NB4 (cell line): ENCODE data around the gene TRAPPC12.
"Not testable (repeated sequence)": the region's sequence is repeated elsewhere in the genome, so short reads cannot be mapped to it uniquely, and the experiment has no call there.

Experiments used
- DNase-seq: peaks from one replicate; pipeline ENCODE4 v3.0.0; 2010; ENCODE audit warnings: low read depth
- H3K4me3 ChIP-seq: one replicate; pipeline ENCODE4 v1.5.1; 2011; ENCODE audit warnings: mild to moderate bottlenecking, low read depth, low read length, moderate library complexity
- MYC ChIP-seq: IDR thresholded peaks from 2 replicates; pipeline ENCODE4 v1.6.1; 2011; ENCODE audit warnings: low read depth, low read length
- POLR2A ChIP-seq: IDR thresholded peaks from 2 replicates; pipeline ENCODE4 v1.6.1; 2011; ENCODE audit warnings: mild to moderate bottlenecking; ENCODE audit not compliant: insufficient read length; ENCODE audit errors: extremely low read depth
- TF ChIP-seq, protein P1 (sequence below): IDR thresholded peaks from 2 replicates; pipeline ENCODE4 v1.6.1; 2011; ENCODE audit warnings: low read depth, low read length
- TF ChIP-seq, protein P2 (sequence below): IDR thresholded peaks from one replicate; pipeline ENCODE4 v1.5.1; 2012; ENCODE audit warnings: low read depth, low read length

The TRAPPC12 gene

GRCh38 chr2:3446381-3446780, 66.9 kb downstream of the TRAPPC12 start:
- DNase-seq = no peak
- H3K4me3 ChIP-seq = no peak overlapping the region
- TF ChIP-seq, protein P1, sequence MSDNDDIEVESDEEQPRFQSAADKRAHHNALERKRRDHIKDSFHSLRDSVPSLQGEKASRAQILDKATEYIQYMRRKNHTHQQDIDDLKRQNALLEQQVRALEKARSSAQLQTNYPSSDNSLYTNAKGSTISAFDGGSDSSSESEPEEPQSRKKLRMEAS = no peak
- TF ChIP-seq, protein P2, sequence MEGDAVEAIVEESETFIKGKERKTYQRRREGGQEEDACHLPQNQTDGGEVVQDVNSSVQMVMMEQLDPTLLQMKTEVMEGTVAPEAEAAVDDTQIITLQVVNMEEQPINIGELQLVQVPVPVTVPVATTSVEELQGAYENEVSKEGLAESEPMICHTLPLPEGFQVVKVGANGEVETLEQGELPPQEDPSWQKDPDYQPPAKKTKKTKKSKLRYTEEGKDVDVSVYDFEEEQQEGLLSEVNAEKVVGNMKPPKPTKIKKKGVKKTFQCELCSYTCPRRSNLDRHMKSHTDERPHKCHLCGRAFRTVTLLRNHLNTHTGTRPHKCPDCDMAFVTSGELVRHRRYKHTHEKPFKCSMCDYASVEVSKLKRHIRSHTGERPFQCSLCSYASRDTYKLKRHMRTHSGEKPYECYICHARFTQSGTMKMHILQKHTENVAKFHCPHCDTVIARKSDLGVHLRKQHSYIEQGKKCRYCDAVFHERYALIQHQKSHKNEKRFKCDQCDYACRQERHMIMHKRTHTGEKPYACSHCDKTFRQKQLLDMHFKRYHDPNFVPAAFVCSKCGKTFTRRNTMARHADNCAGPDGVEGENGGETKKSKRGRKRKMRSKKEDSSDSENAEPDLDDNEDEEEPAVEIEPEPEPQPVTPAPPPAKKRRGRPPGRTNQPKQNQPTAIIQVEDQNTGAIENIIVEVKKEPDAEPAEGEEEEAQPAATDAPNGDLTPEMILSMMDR = no peak
- TF ChIP-seq MYC (no peak), POLR2A (no peak)

DNA sequence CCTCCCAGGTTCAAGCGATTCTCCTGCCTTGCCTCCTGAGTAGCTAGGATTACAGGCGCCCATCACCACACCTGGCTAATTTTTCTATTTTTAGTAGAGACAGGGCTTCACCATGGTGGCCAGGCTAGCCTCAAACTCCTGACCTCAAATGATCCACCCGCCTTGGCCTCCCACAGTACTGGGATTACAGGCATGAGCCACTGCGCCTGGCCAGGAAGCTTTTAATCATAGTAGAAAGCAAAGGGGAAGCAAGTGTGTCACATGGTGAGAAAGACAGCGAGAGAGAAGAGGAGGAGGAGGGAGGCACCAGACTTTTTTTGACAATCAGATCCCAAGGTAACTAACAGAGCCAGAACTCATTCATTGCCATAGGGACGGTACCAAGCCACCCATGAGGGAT, 67.7 kb downstream of the TRAPPC12 start:
- H3K4me3 ChIP-seq, DNase-seq: not testable (repeated sequence)

DNA sequence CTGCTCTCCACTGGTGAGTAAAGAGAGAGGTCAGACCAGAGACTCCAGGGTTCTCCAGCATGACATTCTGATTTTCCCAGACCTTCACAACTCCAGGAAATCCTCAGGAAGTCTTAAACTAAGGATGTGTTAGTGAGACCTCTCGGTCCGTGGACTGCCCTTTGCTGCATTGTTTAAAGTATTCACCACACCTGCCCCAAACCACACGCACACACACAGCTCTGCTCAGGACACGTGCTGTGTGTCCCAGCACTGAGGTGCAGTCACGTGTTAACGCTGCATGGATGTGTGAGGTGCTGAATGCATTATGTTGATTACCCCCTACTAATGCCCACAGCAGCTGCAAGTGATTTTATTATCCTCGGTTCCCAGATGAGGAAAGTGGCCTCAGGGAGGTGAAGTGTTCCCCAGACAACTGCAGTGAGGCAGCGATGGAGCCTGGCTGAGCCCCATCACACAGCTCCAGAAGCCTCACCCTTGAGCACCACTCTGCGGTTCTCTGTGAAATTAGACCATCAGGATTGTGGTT, 68.4 kb downstream of the TRAPPC12 start:
- no peak for DNase-seq
- TF ChIP-seq MYC (no peak), POLR2A (no peak)
- TF ChIP-seq, protein P2 = no peak
- TF ChIP-seq, protein P1 = no peak
- no peak overlapping the region for H3K4me3 ChIP-seq

DNA sequence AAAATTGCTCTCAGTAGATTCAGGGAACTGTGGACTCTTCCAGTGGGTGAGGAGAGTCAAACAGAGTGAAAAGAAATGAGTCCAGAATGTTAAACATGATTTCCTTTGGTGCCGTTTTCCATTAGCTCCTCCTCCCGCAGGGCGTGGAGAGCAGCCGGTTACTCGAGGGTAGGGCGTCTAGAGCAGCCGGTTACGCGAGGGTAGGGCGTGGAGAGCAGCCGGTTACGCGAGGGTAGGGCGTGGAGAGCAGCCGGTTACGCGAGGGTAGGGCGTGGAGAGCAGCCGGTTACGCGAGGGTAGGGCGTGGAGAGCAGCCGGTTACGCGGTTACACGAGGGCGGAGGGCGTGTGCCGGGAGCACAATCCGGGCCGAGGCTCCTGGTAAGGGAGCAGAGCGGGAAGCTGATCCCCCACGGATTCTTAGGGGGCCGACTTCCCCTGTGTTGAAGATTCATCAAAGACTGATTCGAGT, 69.0 kb downstream of the TRAPPC12 start:
- H3K4me3 ChIP-seq, DNase-seq: not testable (repeated sequence)

GRCh38 chr2:3449086-3449485, 69.6 kb downstream of the TRAPPC12 start:
- TF ChIP-seq POLR2A (no peak), MYC (no peak)
- TF ChIP-seq, protein P2 = no peak
- TF ChIP-seq, protein P1 = no peak
- no peak for DNase-seq
- no peak overlapping the region for H3K4me3 ChIP-seq

DNA sequence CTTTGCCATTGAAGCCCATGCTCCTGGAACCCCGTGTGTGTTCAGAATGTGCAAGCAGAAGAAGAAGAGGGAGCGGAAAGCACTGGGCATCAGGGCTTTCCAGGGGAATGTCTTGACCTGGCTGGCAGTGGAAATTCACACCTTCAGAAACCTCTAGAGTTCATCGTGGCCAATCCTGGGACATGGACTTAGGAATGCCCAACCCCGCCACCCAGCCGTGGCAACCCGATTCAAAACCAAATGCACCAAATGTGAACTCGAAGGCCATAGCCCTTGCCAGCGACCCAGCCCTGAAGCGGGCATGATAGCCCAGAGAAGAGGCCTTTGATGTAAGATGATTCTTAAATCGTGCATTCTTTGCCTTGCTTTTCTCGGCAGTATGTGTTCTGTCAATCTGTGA, 70.4 kb downstream of the TRAPPC12 start:
- no peak overlapping the region for H3K4me3 ChIP-seq
- TF ChIP-seq, protein P1 = no peak
- TF ChIP-seq, protein P2 = no peak
- TF ChIP-seq MYC (no peak), POLR2A (no peak)
- DNase-seq = no peak

- DNase-seq = no peak
- TF ChIP-seq MYC (no peak), POLR2A (no peak)
- TF ChIP-seq, protein P1 = no peak
- TF ChIP-seq, protein P2 = no peak
- H3K4me3 ChIP-seq = no peak overlapping the region
Measured at GRCh38 chr2:3450385-3451010, 71.0 kb downstream of the TRAPPC12 start.
